Daoy (cell line): Measurements from ENCODE around the gene CD74. TPM values are rescaled to one million over a fixed set of nuclear protein-coding genes. Genes with fewer than 3 reads are reported as not detected.
A peak's percentile ranks its signal among the peaks of the same experiment; 100 is the strongest.
"Not testable (repeated sequence)": the region's sequence is repeated elsewhere in the genome, so short reads cannot be mapped to it uniquely, and the experiment has no call there.

Experiments
- DNase-seq: peaks from one replicate; pipeline ENCODE4 v3.0.0-alpha.2; 2015; ENCODE audit warnings: low read depth
- total RNA-seq: library from RNA; depleted of rRNA; stranded (reverse); fragments of >200 nt; shearing (Covaris generic); gene quantifications from 2 replicates; pipeline ENCODE4 v1.2.3, GENCODE V29; 2014; rRNA removed

Gene CD74
- not detected in 2 replicates for total RNA-seq

DNA sequence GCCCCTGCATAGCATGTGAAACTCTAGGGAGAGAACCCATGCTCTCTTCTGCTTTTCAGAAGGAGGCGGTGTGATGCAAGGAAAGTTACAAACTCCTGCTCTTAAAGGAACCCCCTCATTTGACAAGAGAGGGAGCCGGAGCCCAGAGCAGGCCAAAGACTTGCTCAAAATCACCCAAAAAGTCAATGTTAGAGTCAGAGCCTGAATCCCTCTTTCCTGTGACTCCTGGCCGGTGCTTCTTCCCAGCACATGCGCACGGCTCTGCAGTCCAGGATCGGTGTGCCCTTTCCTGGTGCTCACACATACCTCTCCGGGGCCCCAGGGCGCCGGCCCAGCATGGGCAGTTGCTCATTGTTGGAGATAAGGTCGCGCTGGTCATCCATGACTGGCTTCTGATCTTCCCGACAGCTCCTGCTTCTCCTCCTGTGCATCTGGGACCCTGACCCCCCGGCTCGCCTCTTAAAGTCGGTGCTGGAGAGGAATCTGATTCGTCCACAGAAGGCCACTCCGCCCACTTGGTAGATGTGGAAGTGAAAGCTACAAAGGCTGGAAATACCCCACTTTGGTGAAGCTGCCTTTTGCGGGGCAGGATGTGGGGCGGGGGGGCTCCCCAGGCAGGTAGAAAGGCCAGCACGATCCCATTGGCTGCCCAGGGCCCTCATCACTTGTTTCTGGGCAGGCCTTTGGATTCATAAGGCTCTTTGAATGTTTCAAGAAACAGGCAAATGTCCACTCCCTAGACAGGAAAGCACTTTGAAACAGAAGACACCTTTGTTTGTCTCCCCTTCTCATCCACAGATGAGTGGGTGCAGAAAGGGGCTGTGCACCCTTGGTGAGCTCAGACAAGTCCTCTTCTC lies at the start of gene CD74:
Gene CD74 (minus strand): TSS at position 592 of the 857 bp plus-strand sequence. CDS start 161 bp downstream, at position 431.
- peak; percentile 33 for DNase-seq

DNA sequence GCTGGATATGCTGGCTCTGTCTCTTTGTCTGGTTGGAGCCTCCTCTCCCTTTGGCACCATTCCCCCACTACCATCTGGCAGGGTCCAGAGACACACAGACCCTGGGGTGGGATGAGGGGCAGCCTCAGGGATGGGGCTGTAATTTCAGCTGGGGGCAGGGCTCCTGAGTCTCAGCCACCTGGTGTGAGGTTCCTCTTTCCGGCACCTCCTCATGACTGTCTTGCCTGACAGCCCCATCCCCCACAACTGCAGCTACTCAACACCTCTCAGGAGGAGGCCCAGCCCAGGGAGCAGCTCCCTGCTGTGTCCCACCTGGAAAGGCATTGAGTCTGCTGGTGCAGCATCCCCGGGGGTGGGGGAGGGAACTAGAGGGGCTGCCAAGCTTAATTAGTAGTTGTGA lies 48.5 kb upstream of the CD74 start:
- DNase-seq, result no peak

DNA sequence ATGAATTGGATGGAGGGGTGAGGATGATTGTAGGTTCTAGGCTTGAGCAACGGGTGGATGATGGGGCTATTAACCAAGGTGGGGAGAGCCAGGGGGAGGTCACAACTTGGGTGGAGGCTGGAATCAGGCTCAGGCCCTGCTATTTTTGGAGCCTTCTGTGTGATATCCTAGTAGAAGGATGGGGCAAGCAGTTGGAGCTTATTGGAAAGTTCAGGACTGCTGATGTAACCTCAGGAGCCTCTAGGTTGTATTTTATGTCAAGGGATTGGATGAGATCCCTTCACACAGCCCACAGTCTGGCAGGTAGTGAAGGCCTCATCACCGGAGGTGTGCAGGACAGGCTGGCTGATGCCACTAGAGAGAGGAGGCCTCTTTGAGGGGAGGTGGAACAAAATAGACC lies 48.1 kb upstream of the CD74 start:
- DNase-seq, result no peak

DNA sequence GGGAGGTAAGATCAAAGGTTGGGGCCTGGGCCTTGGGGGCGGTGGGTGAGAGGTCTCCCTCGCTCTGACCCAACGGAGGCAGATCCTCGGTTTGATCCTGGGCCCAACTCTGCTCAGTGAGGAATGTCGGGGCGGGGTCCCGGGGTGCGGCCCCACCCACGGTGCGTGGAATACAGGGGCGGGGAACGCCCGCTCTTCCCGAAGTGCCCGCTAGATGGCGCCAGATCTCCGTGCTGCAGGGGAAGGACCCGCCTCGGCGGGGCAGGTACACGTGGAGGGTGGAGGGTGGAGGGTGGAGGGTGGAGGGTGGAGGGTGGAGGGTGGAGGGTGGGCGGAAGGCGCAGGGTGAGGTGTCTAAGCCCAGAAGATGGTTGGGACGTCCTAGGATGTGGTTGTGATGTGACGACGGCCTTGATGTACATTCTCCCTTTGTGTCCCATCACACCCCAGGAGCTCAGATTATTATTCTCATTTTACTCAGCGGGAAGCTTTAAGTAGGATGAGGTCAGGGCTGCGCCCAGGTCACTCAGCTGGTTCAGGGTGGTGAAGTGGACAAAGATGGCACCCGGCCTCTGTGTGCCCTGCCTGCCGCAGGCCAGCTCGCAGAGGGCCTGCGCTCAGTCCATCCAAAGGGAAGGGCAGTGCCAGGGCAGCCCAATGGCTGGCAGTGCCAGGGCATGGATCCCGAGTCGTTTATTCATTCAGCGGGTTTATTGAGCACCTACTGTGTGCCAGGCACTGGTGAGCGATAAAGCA lies 46.3 kb upstream of the CD74 start:
- DNase-seq, result peak; percentile 79

DNA sequence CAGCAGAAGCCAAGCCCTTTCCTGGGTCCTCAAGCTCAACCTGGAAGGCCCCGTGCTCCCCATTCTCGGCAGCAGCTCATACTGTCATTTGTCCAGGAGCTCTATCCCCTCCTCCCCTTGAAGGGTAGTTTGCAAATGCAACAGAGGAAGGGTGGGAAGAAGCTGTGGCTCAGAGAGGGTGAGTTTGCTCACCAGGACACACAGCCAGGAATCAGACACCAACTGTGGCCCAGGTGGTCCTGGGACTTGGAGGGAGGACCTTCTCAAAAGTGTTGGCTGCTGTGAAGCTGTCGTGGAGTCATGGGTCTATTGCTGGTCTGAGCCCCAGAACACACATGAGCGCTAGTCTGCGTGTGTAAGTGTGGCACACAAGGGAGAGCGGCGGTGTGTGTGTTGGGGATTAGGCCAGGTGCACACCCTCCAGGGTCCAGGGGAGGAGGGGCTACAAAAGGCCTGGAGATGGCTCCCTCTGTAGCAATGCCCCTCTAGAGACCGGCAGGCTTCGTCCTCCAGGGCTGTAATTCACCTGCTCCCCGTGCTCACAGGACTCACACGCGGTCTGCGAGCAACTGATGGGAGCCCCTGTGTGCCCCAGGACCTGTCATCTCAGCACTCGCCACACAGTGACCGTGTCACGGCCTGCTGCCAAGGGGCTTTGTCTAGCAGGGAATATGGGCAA lies 45.0 kb upstream of the CD74 start:
- DNase-seq, result no peak

DNA sequence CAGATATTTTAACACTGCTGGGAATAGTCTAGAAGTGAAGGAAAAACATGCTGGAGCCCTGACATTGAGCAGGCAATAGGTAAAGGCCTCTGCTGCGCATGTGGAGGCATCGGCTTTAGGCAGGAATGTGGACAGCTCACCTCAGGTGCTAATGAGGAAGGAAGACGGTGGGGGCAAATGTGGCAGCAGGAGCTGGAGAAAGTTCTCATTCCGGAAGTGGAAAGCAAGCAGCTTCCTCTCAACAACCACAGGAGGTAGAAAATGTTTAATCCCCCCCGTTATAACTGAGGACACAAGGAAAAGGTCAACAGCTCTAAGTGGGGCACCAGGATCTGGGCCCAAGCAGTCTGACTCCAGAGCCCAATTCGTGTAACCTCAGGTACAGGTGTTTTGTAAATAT lies 44.4 kb upstream of the CD74 start:
- no peak for DNase-seq

DNA sequence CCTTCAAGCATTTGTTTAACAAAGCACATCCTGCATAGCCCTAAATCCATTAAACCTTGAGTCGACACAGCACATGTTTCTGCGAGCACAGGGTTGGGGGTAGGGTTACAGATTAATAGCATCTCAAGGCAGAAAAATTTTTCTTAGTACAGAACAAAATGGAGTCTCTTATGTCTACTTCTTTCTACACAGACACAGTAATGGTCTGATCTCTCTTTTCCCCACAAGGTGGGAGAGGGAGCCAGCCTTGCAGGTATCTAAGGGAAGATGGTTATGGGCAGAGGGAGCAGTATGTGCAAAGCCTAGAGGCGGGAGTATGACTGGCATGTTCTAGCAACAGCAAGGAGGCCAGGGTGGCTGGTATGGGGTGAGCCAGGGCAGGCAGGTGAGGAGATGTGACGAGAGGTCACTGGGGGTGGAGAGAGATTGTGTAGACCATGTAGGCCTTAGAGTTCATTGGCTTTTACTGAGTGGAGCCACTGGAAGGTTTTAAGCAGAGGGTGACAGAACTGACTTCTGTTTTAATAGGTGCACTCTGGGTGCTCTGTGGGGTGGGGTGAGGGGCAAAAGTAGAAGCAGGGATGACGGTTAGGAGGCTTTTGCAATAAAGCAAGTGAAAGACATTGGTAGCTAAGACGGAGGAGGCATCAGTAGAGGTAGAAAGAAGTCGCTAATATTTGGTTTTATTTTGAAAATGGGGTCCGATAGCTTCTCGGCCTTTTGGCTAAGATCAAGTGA lies 42.0 kb upstream of the CD74 start:
- DNase-seq, result no peak

DNA sequence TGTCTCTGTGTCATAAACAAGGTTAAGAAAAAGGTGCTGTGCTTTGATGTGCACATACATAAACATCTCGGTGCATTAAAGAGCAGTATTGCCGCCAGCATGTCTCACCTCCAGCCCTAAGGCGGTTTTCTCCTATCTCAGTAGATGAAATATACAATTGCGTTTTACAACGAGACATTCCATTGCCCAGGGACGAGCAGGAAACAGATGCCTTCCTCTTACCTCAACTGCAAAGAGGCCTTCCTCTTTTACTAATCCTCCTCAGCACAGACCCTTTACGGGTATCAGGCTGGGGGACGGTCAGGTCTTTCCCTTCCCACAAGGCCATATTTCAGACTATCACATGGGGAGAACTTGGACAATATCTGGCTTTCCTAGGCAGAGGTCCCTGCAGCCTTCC lies 41.3 kb upstream of the CD74 start:
- DNase-seq, result not testable (repeated sequence)

DNA sequence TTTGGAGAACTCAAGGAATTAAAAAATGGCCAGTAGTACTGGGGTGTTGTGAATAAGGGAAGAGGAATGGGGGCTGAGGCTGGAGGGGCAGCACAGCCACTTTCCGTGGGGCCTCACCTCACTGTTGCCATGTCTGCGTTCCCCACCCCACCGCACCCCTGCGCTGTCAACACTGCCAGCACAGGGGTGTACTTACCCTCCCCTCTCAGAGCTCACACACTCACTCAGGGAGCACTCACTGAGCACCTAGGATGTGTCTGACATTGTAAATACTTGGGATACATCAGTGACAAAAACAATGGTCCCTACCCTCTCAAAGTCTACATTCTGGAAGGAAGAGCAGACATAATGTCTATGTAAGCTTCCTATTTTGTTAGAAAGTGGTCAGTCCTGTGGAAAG lies 40.2 kb upstream of the CD74 start:
- DNase-seq, result no peak

DNA sequence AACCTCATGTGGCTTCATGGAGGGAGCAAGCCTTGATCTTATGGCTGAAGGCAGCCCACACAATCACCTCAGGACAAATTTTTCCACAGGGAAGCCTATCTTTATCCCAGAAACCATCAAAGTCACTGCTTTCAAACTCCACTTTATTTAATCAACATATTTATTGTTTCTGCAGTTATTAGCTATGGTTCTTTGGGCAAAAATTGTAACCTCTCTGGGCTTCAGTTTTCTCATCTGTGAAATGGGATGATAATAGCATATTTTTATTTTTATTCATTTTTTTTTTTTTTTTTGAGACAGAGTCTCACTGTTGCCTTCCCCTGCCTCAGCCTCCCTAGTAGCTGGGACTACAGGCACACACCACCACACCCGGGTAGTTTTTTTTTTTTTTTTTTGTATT lies 38.9 kb upstream of the CD74 start:
- no peak for DNase-seq

DNA sequence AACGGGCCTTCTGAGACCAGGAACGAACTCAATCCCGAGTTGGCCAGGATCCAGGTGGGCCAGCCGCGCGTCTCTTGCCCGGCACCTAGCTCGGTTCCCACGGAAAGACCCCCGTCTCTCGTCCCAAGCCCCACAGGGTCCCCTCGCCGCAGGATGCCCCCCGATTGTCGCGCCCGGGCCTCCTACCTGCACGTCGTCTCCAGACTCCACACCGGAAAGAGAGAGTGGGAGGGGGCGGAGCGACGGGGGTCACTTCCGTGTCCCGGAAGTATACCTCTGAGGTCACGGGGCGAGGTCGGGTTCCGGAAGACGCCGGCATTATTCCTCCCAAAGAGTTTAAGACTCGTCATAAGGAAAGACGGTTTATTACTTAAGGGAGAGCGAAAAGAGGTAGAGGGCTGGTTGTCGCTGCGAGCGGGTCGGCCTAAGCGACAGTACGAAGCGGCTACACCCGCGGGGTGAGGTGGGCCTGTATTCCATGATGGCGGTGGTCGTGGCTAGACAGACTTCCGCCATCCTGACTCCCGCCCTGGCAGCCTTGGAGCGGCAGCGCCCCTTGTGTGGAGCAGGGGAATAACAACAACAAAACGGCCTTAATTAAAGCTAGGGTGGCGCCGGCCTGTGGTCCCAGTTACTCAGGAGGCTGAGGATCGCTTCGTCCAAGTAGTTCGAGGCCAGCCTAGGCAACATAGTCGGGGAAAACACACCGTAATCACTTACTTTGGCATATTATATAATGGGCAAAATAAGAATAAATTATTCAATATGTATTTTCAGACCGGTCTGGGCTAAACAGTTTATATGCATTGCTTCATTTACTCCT lies 37.0 kb upstream of the CD74 start, which contains the start of gene RPS14:
Gene RPS14 (minus strand): TSS at position 223 of the 823 bp plus-strand sequence. CDS start 2,006 bp downstream, outside the sequence.
- DNase-seq, result peak; percentile 96

DNA sequence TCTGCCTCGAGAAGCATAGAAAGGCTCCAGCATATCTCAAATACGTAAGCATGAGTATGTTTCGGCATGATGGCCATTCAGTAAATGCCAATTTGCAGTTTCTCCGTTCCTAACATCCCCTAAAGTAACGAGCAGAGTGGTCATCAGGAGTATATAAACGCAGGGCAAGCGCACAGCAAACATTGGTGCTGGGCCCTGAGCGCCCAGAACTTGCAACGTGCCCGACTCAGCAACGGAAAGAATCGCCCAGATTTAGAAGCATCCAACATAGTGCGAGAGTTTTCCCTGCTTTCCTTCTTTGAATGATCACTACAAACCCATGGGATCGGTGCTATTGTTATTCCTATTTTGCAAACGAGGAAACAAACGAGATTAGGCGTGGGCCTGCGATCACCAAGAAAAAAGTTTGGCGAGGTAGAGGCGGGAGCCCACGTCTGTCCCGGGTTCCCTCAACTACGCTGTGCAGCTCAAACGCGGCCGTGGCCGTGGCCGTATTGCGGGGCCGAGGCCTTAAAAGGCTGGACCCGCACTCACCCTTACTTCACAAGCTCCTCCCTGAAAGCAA lies 36.3 kb upstream of the CD74 start:
- peak; percentile 26 for DNase-seq

DNA sequence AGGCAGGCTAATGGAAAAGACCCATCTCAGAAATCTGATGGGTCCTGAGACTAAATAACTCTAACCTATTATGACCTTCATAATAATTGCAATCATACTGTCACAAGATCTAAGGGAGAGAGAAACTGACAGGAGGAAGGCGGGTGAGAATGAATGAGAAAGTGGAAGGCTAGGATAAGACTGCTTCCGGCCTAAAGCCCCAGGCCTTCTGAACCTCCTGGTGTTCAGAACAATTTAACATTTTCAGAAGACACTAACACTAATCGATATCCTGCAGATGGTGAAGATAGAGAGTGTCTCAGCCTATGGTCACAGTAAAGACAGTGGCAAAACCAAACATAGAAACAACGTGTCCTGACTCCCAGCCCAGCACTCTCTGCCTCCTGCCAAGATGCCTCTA lies 35.6 kb upstream of the CD74 start:
- DNase-seq, result peak; percentile 27

DNA sequence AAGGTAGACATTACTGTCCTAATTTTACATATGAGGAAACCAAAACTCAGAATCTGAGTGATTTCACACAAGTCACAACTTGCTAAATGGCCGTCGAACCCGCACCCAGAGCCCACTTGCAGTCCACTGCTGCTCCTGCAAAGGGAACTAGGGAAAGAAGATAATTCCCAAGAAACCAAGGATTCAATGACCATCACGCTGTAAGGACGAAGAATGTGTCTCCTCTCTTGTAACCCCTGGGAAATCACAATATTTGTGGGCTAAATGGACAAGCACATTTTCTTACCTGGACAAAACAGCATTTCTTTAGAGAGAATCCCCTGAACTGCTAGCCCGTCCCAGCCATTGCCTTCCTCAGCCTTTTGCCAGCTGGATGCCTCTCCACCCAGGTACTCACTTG lies 34.5 kb upstream of the CD74 start:
- no peak for DNase-seq

DNA sequence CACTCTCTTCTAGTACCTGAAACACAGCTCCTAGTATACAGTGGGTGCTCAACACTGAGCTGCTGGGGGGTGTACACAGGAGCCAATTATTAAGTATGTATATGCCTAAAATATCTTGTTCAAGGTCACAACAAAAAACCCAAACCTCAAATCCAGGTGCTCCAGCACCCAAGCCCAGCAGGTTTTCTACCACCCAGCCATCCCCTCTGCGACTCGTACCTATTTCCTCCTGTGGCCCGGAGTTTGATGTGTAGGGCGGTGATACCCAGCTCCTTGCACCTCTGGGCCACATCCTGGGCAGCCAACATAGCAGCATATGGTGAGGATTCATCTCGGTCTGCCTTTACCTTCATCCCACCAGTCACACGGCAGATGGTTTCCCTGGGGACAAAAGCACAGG lies 33.9 kb upstream of the CD74 start:
- no peak for DNase-seq

DNA sequence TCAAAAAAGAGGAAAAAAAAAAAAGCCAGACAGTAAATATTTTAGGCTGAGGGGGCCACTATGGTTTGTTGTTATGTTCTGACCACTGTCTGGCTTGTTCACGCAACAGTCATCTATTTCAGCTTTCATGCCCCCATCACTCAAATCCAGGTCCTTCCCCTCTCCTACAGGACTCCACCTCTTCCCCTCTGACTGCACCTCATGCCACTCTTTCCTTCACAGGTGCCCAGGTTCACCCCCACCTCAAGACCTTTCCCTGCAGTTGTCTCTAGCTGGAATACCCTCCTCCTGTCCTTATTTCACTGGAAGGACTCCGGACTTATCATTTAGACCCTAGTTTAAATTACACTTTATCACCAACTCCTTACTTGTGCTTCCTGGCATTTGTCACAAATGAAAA lies 33.4 kb upstream of the CD74 start:
- DNase-seq, result no peak

DNA sequence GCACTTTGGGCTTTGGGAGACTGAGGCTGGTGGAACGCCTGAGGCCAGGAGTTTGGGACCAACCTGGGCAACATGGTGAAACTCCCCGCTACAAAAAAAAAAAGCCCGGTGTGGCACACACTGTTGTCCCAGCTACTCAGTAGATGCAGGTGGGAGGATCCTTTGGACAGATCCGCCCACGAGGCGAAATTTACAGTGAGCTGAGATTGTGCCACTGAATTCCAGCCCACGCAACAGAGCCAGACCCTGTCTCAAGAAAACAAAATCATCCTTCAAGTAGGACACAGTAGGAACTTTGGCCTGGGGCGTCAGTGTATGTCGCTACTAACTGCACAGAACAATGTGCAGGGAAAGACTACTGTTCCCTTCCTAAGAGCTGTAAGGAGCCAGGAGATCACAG lies 32.1 kb upstream of the CD74 start:
- DNase-seq, result no peak

DNA sequence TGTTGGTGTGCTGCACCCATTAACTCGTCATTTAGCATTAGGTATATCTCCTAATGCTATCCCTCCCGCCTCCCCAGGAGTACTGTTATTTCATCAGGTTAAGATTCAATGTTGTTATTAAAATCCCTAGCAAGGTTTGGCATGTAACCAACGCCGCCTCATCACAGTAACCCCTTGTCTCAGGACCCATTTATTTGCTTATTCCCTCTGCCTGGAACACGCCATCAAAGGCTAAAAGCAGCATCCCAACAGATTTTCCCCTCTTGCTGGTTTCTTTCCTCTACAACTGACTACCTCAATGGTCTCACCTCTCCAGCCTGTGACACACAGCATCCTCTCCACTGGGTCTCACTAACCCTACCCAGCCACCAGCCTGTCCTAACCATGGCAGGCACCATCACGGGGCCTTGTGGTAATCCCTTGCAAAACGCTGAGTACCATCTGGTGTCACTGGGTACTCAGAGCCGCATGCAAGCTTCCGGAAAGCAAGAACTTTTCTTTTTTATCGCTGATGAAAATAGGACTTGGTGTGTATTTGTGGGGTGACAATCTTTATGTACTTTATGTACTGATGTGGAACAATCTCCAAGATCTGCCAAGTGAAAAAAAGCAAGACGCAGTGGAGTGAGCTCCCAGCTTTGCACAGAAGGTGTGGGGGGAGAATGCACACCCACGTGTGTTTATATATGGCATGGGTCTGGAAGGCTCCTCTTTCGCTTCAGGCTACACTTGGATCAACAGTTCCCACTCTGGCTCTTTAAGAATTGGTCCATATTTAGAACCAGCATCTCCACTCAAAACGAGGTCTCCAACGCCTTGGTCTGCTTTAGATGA lies 30.7 kb upstream of the CD74 start:
- peak; percentile 35 for DNase-seq

DNA sequence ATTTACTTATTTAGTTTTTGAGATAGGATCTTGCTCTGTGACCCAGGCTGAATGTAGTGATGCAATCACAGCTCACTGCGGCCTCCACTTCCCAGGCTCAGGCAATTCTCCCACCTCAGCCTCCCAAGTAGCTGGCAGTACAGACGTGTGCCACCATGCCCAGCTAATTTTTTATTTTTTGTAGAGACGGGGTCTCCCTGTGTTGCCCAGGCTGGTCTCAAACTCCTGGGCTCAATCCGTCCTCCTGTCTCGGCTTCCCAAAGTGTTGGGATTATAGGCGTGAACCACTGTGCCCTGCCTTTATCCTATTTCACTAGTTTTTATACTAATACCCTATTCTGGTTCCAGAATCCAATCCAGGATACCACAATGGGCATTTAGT lies 30.0 kb upstream of the CD74 start:
- DNase-seq, result no peak
